Measurements from ENCODE around the gene BSN. TPM values are rescaled to one million over a fixed set of nuclear protein-coding genes. Genes with fewer than 3 reads are reported as not detected.
A peak's percentile ranks its signal among the peaks of the same experiment; 100 is the strongest.

BSN gene
- polyA plus RNA-seq, 2 of the 4 experiments (the other 2 are of a cell fraction), result 0.04 to 0.08 TPM

GRCh38 chr3:49536875-49537533 lies 17.3 kb upstream of the BSN start (continued):
- TF ChIP-seq PBX3 (IDR thresholded peaks at IDR 0.05) (no peak), TP53 (CRISPR knock-in tag; IDR thresholded peaks at IDR 0.05) (no peak)

GRCh38 chr3:49539659-49540560 lies 14.4 kb upstream of the BSN start:
- ChIA-PET CTCF (interaction anchor here (0.6 to 7.5 kb wide), 52 partner anchors 9 to 360 kb away, joined by 3 to 210 read pairs (median 5); partner anchors contain the start of genes BSN, INKA1, MST1 and RNF123), POLR2A (interaction anchor here (0.8 to 1.7 kb wide), 6 partner anchors 12 to 133 kb away, joined by 3 to 14 read pairs (median 6); partner anchors contain the start of genes BSN and DAG1)
- 14% methylated on average over 21 of the region's 63 CpGs for WGBS (ENCODE audit: missing lambda C conversion rate)
- DNase-seq (ENCODE audit: low read depth in 1 of 2, low spot score in 1 of 2) (peak; percentile 57 to 90), ATAC-seq (peak; percentile 94 to 97), FAIRE-seq (no peak)
- no peaks in the 10 kb centered on the region for H3K9me3 ChIP-seq
- H3K27ac ChIP-seq, result peak overlapping the region; percentile 72 to 86
- peak overlapping the region; percentile 49 for H3K4me3 ChIP-seq
- H3K4me1 ChIP-seq, result peaks cover 5% of the 10 kb centered on the region; the same call in 2 of the 3 replicates
- peak overlapping the region; percentile 99 for H3K4me2 ChIP-seq
- no peak for TF ChIP-seq ATOH8 (CRISPR knock-in tag; IDR thresholded peaks at IDR 0.05; ENCODE audit: low read depth)
- peak; percentile 19; the same call in 1 of the 2 replicates for TF ChIP-seq PHF8 (IDR thresholded peaks at IDR 0.05; ENCODE audit: borderline replicate concordance, low read depth)
- TF ChIP-seq EP300 (IDR thresholded peaks at IDR 0.05), result no peak
- no peak for TF ChIP-seq RCOR1 (IDR thresholded peaks at IDR 0.05; ENCODE audit: low read depth, low read length)
- TF ChIP-seq SMC3 (IDR thresholded peaks at IDR 0.05), result peak; percentile 82
- TF ChIP-seq HES2 (IDR thresholded peaks at IDR 0.05), result no peak
- peak; percentile 68 for TF ChIP-seq CTCF (IDR thresholded peaks at IDR 0.05)
- no peak for TF ChIP-seq RARB (CRISPR knock-in tag; IDR thresholded peaks at IDR 0.05)
- TF ChIP-seq HOXA7 (CRISPR knock-in tag; IDR thresholded peaks at IDR 0.05), result no peak
- peak; percentile 40 for TF ChIP-seq MAX (IDR thresholded peaks at IDR 0.05)
- no peak for TF ChIP-seq HEYL (CRISPR knock-in tag; IDR thresholded peaks at IDR 0.05)
- peak; percentile 87 to 93 for TF ChIP-seq RAD21 (conservative IDR thresholded peaks at IDR 0.05 in 1 of 2, IDR thresholded peaks at IDR 0.05 in 1 of 2)
- TF ChIP-seq RNF2 (IDR thresholded peaks at IDR 0.05; ENCODE audit: borderline replicate concordance, low read depth), result no peak
- no peak for TF ChIP-seq CBX2 (IDR thresholded peaks at IDR 0.05; ENCODE audit: borderline replicate concordance, low read depth)
- TF ChIP-seq POLR2A (IDR thresholded peaks at IDR 0.05; ENCODE audit: low read length), result peak; percentile 50

- CTCF ChIA-PET, result interaction anchor here (6.2 to 7.8 kb wide), 2 partner anchors 12 to 119 kb away, joined by 26 to 40 read pairs; no protein-coding TSS in a partner anchor
- H3K4me3 ChIP-seq, result no peak overlapping the region
- no peaks in the 10 kb centered on the region for H3K9me3 ChIP-seq
- no peak overlapping the region for H3K4me2 ChIP-seq
- H3K4me1 ChIP-seq, result peaks cover 8% of the 10 kb centered on the region; the same call in 2 of the 3 replicates
- H3K27ac ChIP-seq, result no peak overlapping the region
- no peak for FAIRE-seq
- POLR2A ChIA-PET, result interaction anchor here (0.8 kb wide), 1 partner anchor 12 kb away, joined by 3 read pairs; no protein-coding TSS in a partner anchor
- no peak for ATAC-seq
- no peak for DNase-seq (ENCODE audit: low read depth in 1 of 2, low spot score in 1 of 2)
- no peak for TF ChIP-seq NPAS2 (CRISPR knock-in tag; IDR thresholded peaks at IDR 0.05; ENCODE audit: borderline replicate concordance)
- no peak for TF ChIP-seq REST (IDR thresholded peaks at IDR 0.05)
- TF ChIP-seq RNF2 (IDR thresholded peaks at IDR 0.05; ENCODE audit: borderline replicate concordance, low read depth), result no peak
- no peak for TF ChIP-seq CBX2 (IDR thresholded peaks at IDR 0.05; ENCODE audit: borderline replicate concordance, low read depth)
- TF ChIP-seq HMGXB4 (CRISPR knock-in tag; IDR thresholded peaks at IDR 0.05; ENCODE audit: borderline replicate concordance), result no peak
- no peak for TF ChIP-seq HDAC2 (IDR thresholded peaks at IDR 0.05)
- TF ChIP-seq HOXA7 (CRISPR knock-in tag; IDR thresholded peaks at IDR 0.05), result no peak
These were observed 2.2 kb upstream of the BSN start for GRCh38 chr3:49552087-49552486.
